GM21529 (cell line): Measurements from ENCODE around the gene CIAO2B.

ENCODE experiments used
- ATAC-seq: cut with Tn5 transposase; IDR thresholded peaks from one replicate; pipeline ENCODE4 v1.9.1; 2021; ENCODE audit not compliant: unreplicated experiment

CIAO2B gene

GRCh38 chr16:66888647-66889615 lies 45.3 kb downstream of the CIAO2B start:
- ATAC-seq, result no peak

DNA sequence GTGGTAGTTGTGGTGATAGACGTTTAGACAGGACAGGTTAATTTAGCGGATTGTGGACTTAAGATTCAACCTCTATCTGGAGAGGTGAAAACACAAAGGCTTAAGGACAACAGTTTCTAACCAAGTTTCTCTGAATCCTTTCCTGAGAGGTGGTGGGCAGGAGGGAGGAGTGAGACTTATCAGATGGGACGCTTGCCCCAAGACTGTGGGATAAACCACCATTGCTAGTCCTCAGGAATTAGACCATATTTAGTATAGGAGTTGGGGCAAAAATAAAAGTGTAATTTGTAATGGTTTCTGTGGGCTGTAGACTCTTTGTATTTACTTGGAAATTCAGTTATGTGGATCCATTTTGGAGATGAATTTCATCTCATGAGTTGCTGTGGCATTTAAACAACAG lies 47.3 kb downstream of the CIAO2B start:
- ATAC-seq, result no peak

DNA sequence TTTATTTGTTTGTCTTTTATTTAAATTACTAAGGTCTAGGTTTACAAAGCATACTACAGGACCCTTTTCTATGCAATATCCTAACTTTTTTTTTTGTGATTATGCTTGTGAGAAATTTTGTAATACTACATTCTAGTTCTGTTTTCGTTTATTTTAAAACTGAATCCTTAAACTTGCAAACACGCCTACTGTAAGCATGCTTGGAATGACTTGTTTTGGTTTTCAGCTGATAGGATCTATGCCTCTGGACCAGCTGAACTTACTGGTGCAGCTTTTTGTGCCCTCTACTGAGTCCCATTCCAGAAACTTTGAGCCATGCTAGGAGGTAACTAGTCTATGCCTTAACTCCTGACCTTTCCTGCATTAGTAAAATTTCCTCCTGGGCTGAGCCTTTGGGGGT lies 47.9 kb downstream of the CIAO2B start:
- ATAC-seq, result no peak

DNA sequence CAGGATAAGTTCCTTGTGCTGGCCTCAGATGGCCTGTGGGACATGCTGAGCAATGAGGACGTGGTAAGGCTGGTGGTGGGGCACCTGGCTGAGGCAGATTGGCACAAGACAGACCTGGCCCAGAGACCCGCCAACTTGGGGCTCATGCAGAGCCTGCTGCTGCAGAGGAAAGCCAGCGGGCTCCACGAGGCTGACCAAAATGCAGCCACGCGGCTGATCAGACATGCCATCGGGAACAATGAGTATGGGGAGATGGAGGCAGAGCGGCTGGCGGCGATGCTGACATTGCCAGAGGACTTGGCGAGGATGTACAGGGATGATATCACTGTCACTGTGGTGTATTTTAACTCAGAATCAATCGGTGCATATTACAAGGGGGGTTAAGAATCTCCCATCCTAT lies 48.7 kb downstream of the CIAO2B start:
- ATAC-seq, result no peak

DNA sequence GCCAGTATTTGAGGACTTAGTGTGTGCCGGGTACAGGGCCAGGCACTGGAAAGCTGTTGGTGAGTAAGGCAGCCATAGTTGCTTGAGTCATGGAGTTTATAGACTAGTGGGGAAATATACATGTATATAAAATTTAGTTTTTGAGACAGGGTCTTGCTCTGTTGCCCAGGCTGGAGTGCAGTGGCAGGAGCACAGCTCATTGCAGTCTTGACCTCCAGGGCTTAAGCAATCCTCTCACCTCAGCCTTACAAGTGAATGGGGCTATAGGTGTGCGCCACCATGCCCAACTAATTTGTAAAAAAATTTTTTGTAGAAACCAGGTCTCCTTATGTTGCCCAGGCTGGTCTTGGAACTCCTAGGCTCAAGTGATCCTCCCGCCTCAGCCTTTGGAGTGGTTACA lies 51.5 kb downstream of the CIAO2B start:
- ATAC-seq, result no peak
